Thyroid gland (tissue), 4 donors: ENCODE measurements around the gene APOL4.
"Not testable (repeated sequence)": the region's sequence is repeated elsewhere in the genome, so short reads cannot be mapped to it uniquely, and the experiment has no call there.

Source experiments
- CTCF ChIP-seq, 6 experiments: fragments of 200-600 bp in 3 of 6; fragments of 450-650 bp in 3 of 6; sonication (generic) in 3 of 6; IDR thresholded peaks; one replicate each; pipeline ENCODE4 v1.5.1; 2016 to 2019; ENCODE audit warnings: antibody characterized with exemption in 6 of 6, mild to moderate bottlenecking in 2 of 6, inconsistent platforms in 1 of 6, moderate library complexity in 1 of 6
- POLR2A ChIP-seq, 2 donors: fragments of 450-650 bp; IDR thresholded peaks; one replicate each; pipeline ENCODE4 v1.6.1; 2017; ENCODE audit warnings: antibody characterized with exemption in 2 of 2, mild to moderate bottlenecking in 2 of 2, moderate library complexity in 1 of 2

- TF ChIP-seq POLR2A, CTCF (IDR thresholded peaks at IDR 0.05): not testable (repeated sequence)
Observed at GRCh38 chr22:36209488-36209908, 7.9 kb upstream of the APOL4 start.
